Loucy (cell line): ENCODE results near the gene ALG12.

Experiments used
- EZH2phosphoT487 ChIP-seq: fragments of 200-600 bp; IDR thresholded peaks from 2 replicates; pipeline ENCODE4 v1.6.1; 2018; ENCODE audit warnings: antibody characterized with exemption, mild to moderate bottlenecking, moderate library complexity, borderline replicate concordance
- TF ChIP-seq, protein P1 (sequence below): fragments of 200-600 bp; sonication (generic); conservative IDR thresholded peaks from 2 replicates; pipeline ENCODE4 v1.5.1; 2014; ENCODE audit warnings: mild to moderate bottlenecking, antibody characterized with exemption, low read length

DNA sequence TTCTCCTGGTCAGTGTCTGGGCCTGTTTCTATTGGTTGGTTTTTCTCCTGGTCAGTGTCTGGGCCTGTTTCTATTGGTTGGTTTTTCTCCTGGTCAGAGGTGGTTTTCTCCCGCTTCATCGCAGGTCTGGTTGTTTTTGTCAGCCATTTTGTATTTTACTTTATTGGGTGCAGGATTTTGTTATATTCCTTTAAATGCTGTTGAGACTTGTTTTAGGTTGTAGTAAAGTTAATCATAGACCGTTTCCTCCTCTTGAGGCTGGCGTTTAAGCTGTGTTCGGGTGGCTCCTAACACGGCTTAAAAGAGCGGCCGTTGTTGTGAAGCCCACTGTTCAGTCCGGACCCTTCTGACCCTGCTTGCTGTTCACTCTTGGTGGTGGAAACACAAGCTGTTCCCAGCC is 38.4 kb downstream of the ALG12 start:
- TF ChIP-seq, protein P1, sequence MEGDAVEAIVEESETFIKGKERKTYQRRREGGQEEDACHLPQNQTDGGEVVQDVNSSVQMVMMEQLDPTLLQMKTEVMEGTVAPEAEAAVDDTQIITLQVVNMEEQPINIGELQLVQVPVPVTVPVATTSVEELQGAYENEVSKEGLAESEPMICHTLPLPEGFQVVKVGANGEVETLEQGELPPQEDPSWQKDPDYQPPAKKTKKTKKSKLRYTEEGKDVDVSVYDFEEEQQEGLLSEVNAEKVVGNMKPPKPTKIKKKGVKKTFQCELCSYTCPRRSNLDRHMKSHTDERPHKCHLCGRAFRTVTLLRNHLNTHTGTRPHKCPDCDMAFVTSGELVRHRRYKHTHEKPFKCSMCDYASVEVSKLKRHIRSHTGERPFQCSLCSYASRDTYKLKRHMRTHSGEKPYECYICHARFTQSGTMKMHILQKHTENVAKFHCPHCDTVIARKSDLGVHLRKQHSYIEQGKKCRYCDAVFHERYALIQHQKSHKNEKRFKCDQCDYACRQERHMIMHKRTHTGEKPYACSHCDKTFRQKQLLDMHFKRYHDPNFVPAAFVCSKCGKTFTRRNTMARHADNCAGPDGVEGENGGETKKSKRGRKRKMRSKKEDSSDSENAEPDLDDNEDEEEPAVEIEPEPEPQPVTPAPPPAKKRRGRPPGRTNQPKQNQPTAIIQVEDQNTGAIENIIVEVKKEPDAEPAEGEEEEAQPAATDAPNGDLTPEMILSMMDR: no peak
- TF ChIP-seq EZH2phosphoT487: no peak
